ENCODE measurements around the gene ERRFI1.

DNA sequence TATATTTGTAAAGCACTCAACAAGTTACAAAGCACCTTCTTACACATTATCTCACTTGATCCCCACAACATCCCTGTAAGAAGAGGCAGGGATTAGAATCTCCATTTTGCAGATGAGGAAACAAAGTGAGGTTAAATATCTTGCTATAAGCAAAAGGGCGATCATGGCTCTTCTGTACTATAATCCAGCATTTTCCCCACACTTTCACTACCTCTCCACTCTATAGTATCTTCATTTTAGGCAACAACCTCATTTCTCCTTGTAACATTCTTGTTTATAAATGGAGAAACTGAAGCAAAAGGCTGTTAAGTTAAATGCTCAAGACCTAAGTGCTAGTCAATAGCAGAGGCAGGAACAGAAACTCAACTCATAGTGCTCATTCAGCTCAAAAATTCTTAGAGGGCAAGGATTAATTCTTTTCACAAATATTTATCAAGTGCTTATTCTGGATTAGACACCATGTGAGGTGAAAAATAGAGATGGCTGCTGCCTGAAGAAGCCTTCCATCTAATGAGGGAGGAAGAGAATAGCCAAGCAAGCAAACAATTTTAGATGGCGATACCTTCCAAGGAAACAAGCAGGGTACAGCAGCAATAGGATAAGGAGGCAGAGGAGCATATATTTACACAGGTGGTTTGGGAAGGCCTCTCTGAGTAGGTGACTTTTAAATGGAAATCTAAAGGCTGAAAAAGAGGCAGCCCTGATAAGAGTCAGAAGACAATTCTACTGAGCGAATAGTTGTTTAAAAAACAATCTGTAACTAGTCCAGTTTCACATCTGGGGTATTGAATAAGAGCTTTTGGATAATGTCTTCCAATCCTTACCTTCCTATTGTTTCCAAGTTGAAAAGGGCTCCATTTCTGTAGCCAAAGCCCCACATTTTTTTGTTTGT is 3.5 kb downstream of the ERRFI1 start:
- TF ChIP-seq SIN3A (IDR thresholded peaks at IDR 0.05; ENCODE audit: borderline replicate concordance, insufficient read depth, low read length): no peak
- TF ChIP-seq, protein P1, sequence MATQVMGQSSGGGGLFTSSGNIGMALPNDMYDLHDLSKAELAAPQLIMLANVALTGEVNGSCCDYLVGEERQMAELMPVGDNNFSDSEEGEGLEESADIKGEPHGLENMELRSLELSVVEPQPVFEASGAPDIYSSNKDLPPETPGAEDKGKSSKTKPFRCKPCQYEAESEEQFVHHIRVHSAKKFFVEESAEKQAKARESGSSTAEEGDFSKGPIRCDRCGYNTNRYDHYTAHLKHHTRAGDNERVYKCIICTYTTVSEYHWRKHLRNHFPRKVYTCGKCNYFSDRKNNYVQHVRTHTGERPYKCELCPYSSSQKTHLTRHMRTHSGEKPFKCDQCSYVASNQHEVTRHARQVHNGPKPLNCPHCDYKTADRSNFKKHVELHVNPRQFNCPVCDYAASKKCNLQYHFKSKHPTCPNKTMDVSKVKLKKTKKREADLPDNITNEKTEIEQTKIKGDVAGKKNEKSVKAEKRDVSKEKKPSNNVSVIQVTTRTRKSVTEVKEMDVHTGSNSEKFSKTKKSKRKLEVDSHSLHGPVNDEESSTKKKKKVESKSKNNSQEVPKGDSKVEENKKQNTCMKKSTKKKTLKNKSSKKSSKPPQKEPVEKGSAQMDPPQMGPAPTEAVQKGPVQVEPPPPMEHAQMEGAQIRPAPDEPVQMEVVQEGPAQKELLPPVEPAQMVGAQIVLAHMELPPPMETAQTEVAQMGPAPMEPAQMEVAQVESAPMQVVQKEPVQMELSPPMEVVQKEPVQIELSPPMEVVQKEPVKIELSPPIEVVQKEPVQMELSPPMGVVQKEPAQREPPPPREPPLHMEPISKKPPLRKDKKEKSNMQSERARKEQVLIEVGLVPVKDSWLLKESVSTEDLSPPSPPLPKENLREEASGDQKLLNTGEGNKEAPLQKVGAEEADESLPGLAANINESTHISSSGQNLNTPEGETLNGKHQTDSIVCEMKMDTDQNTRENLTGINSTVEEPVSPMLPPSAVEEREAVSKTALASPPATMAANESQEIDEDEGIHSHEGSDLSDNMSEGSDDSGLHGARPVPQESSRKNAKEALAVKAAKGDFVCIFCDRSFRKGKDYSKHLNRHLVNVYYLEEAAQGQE (IDR thresholded peaks at IDR 0.05; ENCODE audit: insufficient read depth in 1 of 2, low read depth in 2 of 2, low read length in 2 of 2): no peak
- TF ChIP-seq TAF1 (IDR thresholded peaks at IDR 0.05; ENCODE audit: borderline replicate concordance, insufficient read depth, low read length): no peak

All from PFSK-1 (cell line).